AG04449 (cell line): Measurements from ENCODE around the gene ZFR2.

Source experiments
- CTCF ChIA-PET: fragments of 350-600 bp; formaldehyde crosslinking; extraction: SDS; loops from one replicate; lab custom pipeline; 2021; ENCODE audit warnings: antibody characterized with exemption; lab: Yijun Ruan, JAX
- POLR2A ChIA-PET: fragments of 400-600, 350-600 bp; formaldehyde crosslinking; extraction: SDS; loops from one replicate; lab custom pipeline; 2020; ENCODE audit warnings: antibody characterized with exemption, inconsistent platforms; lab: Yijun Ruan, JAX
- DNase-seq: peaks from one replicate; pipeline ENCODE4 v3.0.0-alpha.2; 2010; ENCODE audit warnings: low read depth, low spot score
- H3K4me3 ChIP-seq: 2 replicates; pipeline ENCODE4 v1.5.1; 2011; ENCODE audit warnings: low read depth, mild to moderate bottlenecking, control low read depth, low read length
- CTCF ChIP-seq: IDR thresholded peaks from one replicate; pipeline ENCODE4 v1.5.1; 2011; ENCODE audit warnings: mild to moderate bottlenecking, moderate library complexity, low read length, control low read depth, inconsistent platforms; ENCODE audit not compliant: insufficient read depth; ENCODE audit errors: missing control alignments

The ZFR2 gene

DNA sequence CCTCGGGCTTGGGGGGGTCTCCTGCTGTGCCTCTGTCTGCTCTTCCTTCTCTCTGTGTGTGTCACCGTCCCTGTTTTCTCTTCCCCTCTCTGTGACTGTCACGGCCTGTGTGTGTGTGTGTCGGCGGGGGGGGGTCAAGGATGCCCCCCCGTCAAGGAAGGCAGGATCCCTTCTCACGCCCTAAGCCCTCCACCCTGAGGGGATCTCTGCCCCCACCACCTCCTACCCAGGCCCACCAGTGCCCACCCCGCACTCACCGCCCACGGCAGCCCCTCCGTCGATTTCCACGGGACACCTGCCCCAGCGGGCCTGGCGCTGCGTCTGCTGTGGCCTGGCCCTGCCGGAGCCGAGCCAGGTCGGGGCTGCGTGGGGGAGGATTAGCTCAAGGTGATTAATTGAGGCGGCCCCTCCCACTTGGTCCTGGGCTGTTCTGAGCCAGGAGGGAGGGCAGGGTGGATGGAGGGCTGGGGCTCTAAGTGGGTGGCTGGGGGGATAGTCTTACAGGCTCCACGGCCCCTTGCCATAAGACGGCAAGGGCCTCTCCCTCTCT is 96.9 kb downstream of the ZFR2 start, which contains the start of gene RAX2:
RAX2 (minus strand) TSS at position 323 of the 550 bp plus-strand sequence. CDS start 486 bp downstream, outside the sequence.
- ChIA-PET POLR2A (no interaction called here), CTCF (interaction anchor here (1.9 kb wide), 1 partner anchor 9 kb away, joined by 5 read pairs; the partner anchor contains the start of gene MRPL54)
- no peak within 1 kb of the TSS for H3K4me3 ChIP-seq
- no peak for DNase-seq
- no peak for TF ChIP-seq CTCF

GRCh38 chr19:3771000-3771905 is 97.6 kb downstream of the ZFR2 start:
- POLR2A ChIA-PET, result no interaction called here
- no peak overlapping the region for H3K4me3 ChIP-seq
- no peak for DNase-seq
- TF ChIP-seq CTCF, result no peak
- CTCF ChIA-PET, result interaction anchor here (1.4 to 1.9 kb wide), 2 partner anchors 9 to 51 kb away, joined by 4 to 5 read pairs; partner anchors contain the start of gene MRPL54

DNA sequence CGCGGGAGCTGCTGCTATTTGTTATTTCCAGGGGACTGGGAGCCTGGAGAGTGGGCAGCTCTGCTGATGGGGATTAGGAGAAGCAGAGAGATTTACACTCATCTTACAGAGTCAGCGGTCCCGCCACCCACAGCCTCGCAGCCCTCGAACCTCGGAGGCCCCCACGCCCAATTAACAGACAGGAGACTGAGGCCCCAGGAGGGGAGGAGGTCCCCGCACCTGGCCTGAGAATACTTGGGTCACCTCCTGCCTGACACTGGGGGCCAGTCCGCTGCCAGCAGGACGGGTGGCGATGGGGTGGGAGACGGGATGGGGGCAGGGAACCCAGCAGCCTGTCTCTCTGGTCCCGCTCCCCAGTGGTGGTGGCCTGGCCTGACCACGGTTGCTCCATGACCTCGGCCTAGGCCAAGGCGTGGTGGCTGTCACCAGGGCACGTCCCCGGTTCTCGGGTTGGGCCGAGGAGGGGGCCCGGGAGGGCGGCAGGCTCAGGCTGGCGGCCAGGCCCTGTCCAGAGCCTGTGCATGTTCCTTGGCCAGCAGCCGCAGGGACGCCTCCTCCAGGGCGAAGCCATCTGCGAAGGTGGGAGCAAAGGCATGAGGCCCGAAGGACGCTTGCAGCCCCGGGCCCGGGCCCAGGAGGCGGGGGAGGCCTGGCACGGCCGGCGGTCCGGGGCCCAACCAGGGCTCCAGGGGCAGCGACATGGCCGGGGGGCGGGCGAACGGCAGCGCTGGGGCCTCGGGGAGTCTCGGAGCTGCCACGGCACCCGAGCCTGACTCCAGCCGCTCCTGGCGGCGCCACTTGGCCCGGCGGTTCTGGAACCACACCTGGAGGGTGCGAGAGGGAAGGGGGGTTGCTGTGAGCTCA is 98.5 kb downstream of the ZFR2 start:
- no peak for TF ChIP-seq CTCF
- POLR2A ChIA-PET, result no interaction called here
- CTCF ChIA-PET, result interaction anchor here (1.4 to 1.9 kb wide), 2 partner anchors 8 to 51 kb away, joined by 4 to 5 read pairs; partner anchors contain the start of gene MRPL54
- no peak for DNase-seq
- no peak overlapping the region for H3K4me3 ChIP-seq

DNA sequence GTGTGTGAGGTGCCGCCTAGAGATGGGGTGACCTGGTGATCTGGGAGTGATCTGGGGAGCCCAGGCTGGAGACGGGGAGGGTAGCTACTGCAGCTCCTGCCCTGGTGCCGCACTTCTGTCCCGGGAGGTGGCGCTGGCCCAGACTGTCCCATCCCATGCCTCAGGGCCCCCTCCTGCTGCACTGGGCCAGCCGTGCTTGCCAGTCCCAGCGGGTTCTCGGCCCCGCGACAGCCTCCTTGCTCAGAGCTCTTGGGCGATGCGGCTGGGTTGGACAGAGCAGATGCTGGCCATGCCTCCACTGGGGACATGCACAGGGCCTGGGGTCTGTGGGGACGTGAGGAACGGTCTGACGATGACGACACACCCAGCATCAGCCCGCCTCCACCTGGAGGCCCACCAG is 99.3 kb downstream of the ZFR2 start:
- POLR2A ChIA-PET, result no interaction called here
- CTCF ChIA-PET, result no interaction called here

DNA sequence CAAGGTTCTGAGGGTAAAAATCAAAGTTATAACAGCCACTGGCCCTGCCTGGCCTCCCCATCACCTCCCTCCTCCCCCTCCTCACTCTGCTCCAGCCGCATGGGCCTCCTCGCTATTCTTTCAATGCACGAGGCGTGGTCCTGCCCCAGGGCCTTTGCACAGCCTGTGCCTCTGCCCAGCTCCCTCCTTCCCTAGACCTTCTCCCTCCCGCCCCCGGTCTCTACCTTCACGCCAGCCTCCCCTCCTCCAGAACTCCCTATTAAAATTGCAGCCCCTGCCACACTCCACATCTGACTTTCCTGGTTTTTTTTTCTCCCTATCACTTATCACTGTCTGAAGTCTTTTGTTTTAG is 100.1 kb downstream of the ZFR2 start:
- ChIA-PET POLR2A (no interaction called here), CTCF (no interaction called here)
- TF ChIP-seq CTCF, result no peak

More for the DNA sequence above, 99.3 kb downstream of the ZFR2 start:
- no peak overlapping the region for H3K4me3 ChIP-seq
- no peak for DNase-seq
- no peak for TF ChIP-seq CTCF

More for the DNA sequence above, 100.1 kb downstream of the ZFR2 start:
- H3K4me3 ChIP-seq, result no peak overlapping the region
- DNase-seq, result no peak
